BLaER1 treated with 17β-estradiol and CSF1 and Interleukin-3, amounts not matched to agents 10 nM and 100 nM (cell line): ENCODE measurements around the gene GET4.
"Not testable (repeated sequence)": the region's sequence is repeated elsewhere in the genome, so short reads cannot be mapped to it uniquely, and the experiment has no call there.

ENCODE experiments used
- H3K27ac ChIP-seq, 11 experiments: shearing (Covaris generic); formaldehyde crosslinking; 2 replicates each; pipeline ENCODE4 v1.8.1; 2022
- H3K27me3 ChIP-seq, 11 experiments: shearing (Covaris generic); formaldehyde crosslinking; 2 replicates each; pipeline ENCODE4 v1.8.1; 2022
- H3K36me3 ChIP-seq, 11 experiments: shearing (Covaris generic); formaldehyde crosslinking; 2 replicates each; pipeline ENCODE4 v1.8.1; 2022
- H3K4me1 ChIP-seq, 10 experiments: shearing (Covaris generic); formaldehyde crosslinking; 2 replicates each; pipeline ENCODE4 v1.8.1; 2022
- H3K4me2 ChIP-seq, 11 experiments: shearing (Covaris generic); formaldehyde crosslinking; 2 replicates each; pipeline ENCODE4 v1.8.1; 2022
- H3K4me3 ChIP-seq, 10 experiments: shearing (Covaris generic); formaldehyde crosslinking; 2 replicates each; pipeline ENCODE4 v1.8.1; 2022
- H3K9ac ChIP-seq, 11 experiments: shearing (Covaris generic); formaldehyde crosslinking; 2 replicates each; pipeline ENCODE4 v1.8.1; 2022
- H3K9me3 ChIP-seq, 11 experiments: shearing (Covaris generic); formaldehyde crosslinking; replicated peaks in 1 of 11; 2 replicates each; pipeline ENCODE4 v1.8.1; 2022
- H4K20me1 ChIP-seq, 11 experiments: shearing (Covaris generic); formaldehyde crosslinking; 2 replicates each; pipeline ENCODE4 v1.8.1; 2022
- Cebpa-rat ChIP-seq, 11 experiments: shearing (Covaris generic); IDR thresholded peaks; 2 replicates each; pipeline ENCODE4 v1.8.1; 2022

GET4 gene

DNA sequence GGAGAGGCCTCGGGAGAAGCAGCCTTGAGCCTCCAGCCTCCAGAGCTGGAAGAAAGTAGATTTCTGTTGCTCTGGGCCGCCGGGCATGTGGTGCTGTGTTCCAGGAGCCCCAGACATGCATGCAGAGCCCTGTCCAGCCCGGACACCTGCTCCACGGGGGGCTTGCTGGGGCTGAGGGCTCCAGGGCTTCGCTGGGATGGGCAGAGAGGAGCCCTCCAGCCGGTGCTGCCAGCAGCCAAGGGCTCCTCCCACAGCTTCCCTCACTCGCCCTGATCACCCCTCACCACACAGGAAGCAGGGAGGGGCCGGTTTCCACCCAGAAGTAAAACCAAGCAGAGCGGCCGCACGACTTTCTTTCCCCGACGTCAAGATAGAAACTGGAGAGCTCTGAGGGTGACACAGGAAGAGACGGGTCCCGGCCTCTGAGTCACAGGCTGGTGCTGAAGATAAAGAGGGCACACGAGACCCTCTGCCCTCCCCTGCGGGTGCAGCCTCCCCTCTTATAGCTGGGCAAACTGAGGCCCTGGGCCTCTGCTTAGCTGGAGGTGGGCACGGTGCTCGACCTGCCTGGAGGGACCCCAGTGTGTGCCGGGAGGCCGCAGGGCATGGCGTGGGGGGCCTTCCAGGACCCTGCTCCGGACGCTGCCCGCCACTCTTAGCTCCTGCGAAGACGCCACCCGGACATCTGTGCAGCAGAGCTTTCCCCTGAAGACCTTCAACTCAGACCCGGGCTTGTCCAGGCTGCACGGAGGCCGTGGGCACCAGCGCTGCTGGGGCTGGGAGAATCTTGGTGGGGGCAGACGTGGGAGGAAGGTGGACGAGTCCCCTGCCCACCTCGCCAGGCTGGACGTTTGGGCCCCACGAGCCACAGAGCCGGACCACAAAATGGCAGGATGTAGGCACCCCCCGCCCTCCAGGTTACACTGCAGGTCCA lies 47.0 kb downstream of the GET4 start:
- TF ChIP-seq Cebpa-rat (IDR thresholded peaks at IDR 0.05): no peak
- peaks cover 1 to 37% (median 8%) of the 10 kb centered on the region in 11 experiments; a peak in 16 of 22 replicates for H3K36me3 ChIP-seq
- peak overlapping the region; percentile 31 to 70 (median 54); a peak in 18 of 20 replicates for H3K4me3 ChIP-seq
- peak overlapping the region; percentile 92 to 100 (median 97) for H3K4me2 ChIP-seq
- peaks cover 83 to 95% (median 91%) of the 10 kb centered on the region in 10 experiments for H3K4me1 ChIP-seq
- H4K20me1 ChIP-seq: peaks cover 0 to 7% (median 0%) of the 10 kb centered on the region in 11 experiments; a peak in 4 of 22 replicates
- H3K27me3 ChIP-seq: no peaks in the 10 kb centered on the region
- peak overlapping the region; percentile 59 to 90 (median 83); a peak in 21 of 22 replicates for H3K27ac ChIP-seq
- no peaks in the 10 kb centered on the region for H3K9me3 ChIP-seq
- H3K9ac ChIP-seq: peak overlapping the region; percentile 66 to 81 (median 77)

GRCh38 chr7:924042-924441 lies 47.7 kb downstream of the GET4 start:
- Histone ChIP-seq H3K4me1 (peaks cover 83 to 95% (median 91%) of the 10 kb centered on the region in 10 experiments), H3K4me2 (peak overlapping the region; percentile 94 to 100 (median 98)), H3K4me3 (peak overlapping the region in 7 of 10 experiments; percentile 54 to 70 (median 59); a peak in 12 of 20 replicates), H3K36me3 (peaks cover 0 to 34% (median 9%) of the 10 kb centered on the region in 11 experiments; a peak in 13 of 22 replicates), H3K9ac (peak overlapping the region in 9 of 11 experiments; percentile 69 to 81 (median 79); a peak in 13 of 22 replicates), H3K27ac (peak overlapping the region in 9 of 11 experiments; percentile 80 to 90 (median 85); a peak in 17 of 22 replicates)
- H3K9me3 ChIP-seq, H4K20me1 ChIP-seq, H3K27me3 ChIP-seq: not testable (repeated sequence)

GRCh38 chr7:924541-925231 lies 48.3 kb downstream of the GET4 start:
- peak overlapping the region in 10 of 11 experiments; percentile 41 to 85 (median 80); a peak in 19 of 22 replicates for H3K27ac ChIP-seq
- no peaks in the 10 kb centered on the region for H3K27me3 ChIP-seq
- H3K4me3 ChIP-seq: peak overlapping the region in 9 of 10 experiments; percentile 18 to 61 (median 41); a peak in 14 of 20 replicates
- peaks cover 0 to 37% (median 9%) of the 10 kb centered on the region in 11 experiments; a peak in 10 of 22 replicates for H3K36me3 ChIP-seq
- peaks cover 0 to 7% (median 0%) of the 10 kb centered on the region in 11 experiments; a peak in 2 of 22 replicates for H4K20me1 ChIP-seq
- no peaks in the 10 kb centered on the region for H3K9me3 ChIP-seq
- H3K4me2 ChIP-seq: peak overlapping the region; percentile 85 to 100 (median 96)
- H3K4me1 ChIP-seq: peaks cover 88 to 98% (median 94%) of the 10 kb centered on the region in 10 experiments
- no peak for TF ChIP-seq Cebpa-rat (IDR thresholded peaks at IDR 0.05)
- H3K9ac ChIP-seq: peak overlapping the region; percentile 42 to 76 (median 70); a peak in 21 of 22 replicates

- H3K4me2 ChIP-seq: peak overlapping the region; percentile 85 to 100 (median 96)
- peaks cover 0 to 35% (median 9%) of the 10 kb centered on the region in 11 experiments; a peak in 10 of 22 replicates for H3K36me3 ChIP-seq
- H4K20me1 ChIP-seq: peaks cover 0 to 7% (median 0%) of the 10 kb centered on the region in 11 experiments; a peak in 2 of 22 replicates
- H3K27ac ChIP-seq: peak overlapping the region; percentile 2 to 85 (median 80); a peak in 21 of 22 replicates
- H3K9ac ChIP-seq: peak overlapping the region; percentile 49 to 76 (median 70); a peak in 19 of 22 replicates
- no peaks in the 10 kb centered on the region for H3K27me3 ChIP-seq
- no peaks in the 10 kb centered on the region for H3K9me3 ChIP-seq
- peak overlapping the region in 4 of 10 experiments; percentile 30 to 60 (median 42); a peak in 7 of 20 replicates for H3K4me3 ChIP-seq
- TF ChIP-seq Cebpa-rat (IDR thresholded peaks at IDR 0.05): no peak
- peaks cover 94 to 98% (median 96%) of the 10 kb centered on the region in 10 experiments for H3K4me1 ChIP-seq
Measured at GRCh38 chr7:925601-926000, 49.2 kb downstream of the GET4 start.

GRCh38 chr7:926061-927030 lies 50.0 kb downstream of the GET4 start:
- Histone ChIP-seq H3K27me3 (no peaks in the 10 kb centered on the region), H3K9me3 (no peaks in the 10 kb centered on the region), H3K36me3 (peaks cover 0 to 27% (median 8%) of the 10 kb centered on the region in 11 experiments; a peak in 9 of 22 replicates), H4K20me1 (peaks cover 0 to 7% (median 0%) of the 10 kb centered on the region in 11 experiments; a peak in 2 of 22 replicates), H3K4me3 (peak overlapping the region in 7 of 10 experiments; percentile 3 to 60 (median 38); a peak in 12 of 20 replicates), H3K4me2 (peak overlapping the region; percentile 85 to 100 (median 96)), H3K27ac (peak overlapping the region; percentile 20 to 85 (median 80); a peak in 21 of 22 replicates), H3K9ac (peak overlapping the region; percentile 51 to 76 (median 73); a peak in 20 of 22 replicates), H3K4me1 (peaks cover 93 to 98% (median 95%) of the 10 kb centered on the region in 10 experiments)
- TF ChIP-seq Cebpa-rat (IDR thresholded peaks at IDR 0.05): no peak

GRCh38 chr7:927031-927671 lies 50.8 kb downstream of the GET4 start:
- H3K4me2 ChIP-seq: peak overlapping the region; percentile 85 to 100 (median 96)
- peak overlapping the region; percentile 45 to 76 (median 73); a peak in 20 of 22 replicates for H3K9ac ChIP-seq
- no peaks in the 10 kb centered on the region for H3K9me3 ChIP-seq
- H3K27me3 ChIP-seq: no peaks in the 10 kb centered on the region
- peak overlapping the region in 7 of 10 experiments; percentile 2 to 60 (median 38); a peak in 9 of 20 replicates for H3K4me3 ChIP-seq
- H3K36me3 ChIP-seq: peaks cover 0 to 26% (median 9%) of the 10 kb centered on the region in 11 experiments; a peak in 10 of 22 replicates
- TF ChIP-seq Cebpa-rat (IDR thresholded peaks at IDR 0.05): no peak
- peak overlapping the region; percentile 20 to 85 (median 80); a peak in 21 of 22 replicates for H3K27ac ChIP-seq
- H3K4me1 ChIP-seq: peaks cover 93 to 98% (median 95%) of the 10 kb centered on the region in 10 experiments
- peaks cover 0 to 11% (median 0%) of the 10 kb centered on the region in 11 experiments; a peak in 2 of 22 replicates for H4K20me1 ChIP-seq

GRCh38 chr7:929311-929711 lies 53.0 kb downstream of the GET4 start:
- Histone ChIP-seq H3K27me3 (no peaks in the 10 kb centered on the region), H4K20me1 (peaks cover 0 to 18% (median 0%) of the 10 kb centered on the region in 11 experiments; a peak in 2 of 22 replicates), H3K27ac (peak overlapping the region; percentile 1 to 83 (median 60); a peak in 15 of 22 replicates), H3K36me3 (peaks cover 5 to 39% (median 20%) of the 10 kb centered on the region in 11 experiments; a peak in 15 of 22 replicates), H3K4me1 (peaks cover 85 to 91% (median 89%) of the 10 kb centered on the region in 10 experiments), H3K4me2 (peak overlapping the region; percentile 48 to 100 (median 95)), H3K4me3 (no peak overlapping the region), H3K9ac (peak overlapping the region in 8 of 11 experiments; percentile 9 to 72 (median 24); a peak in 9 of 22 replicates), H3K9me3 (no peaks in the 10 kb centered on the region)
- TF ChIP-seq Cebpa-rat (IDR thresholded peaks at IDR 0.05): no peak
